Immature natural killer cell (primary cell): ENCODE measurements around the gene RPL18. TPM values are rescaled to one million over a fixed set of nuclear protein-coding genes. Genes with fewer than 3 reads are reported as not detected.

Experiments used
- DNase-seq, 3 donors: peaks; one replicate each; pipeline ENCODE4 v3.0.0; 2022; ENCODE audit warnings: mixed read lengths in 1 of 3
- H3K27ac Mint-ChIP-seq, 6 donors: one replicate each; pipeline ENCODE4 v1.8.0; 2020; ENCODE audit warnings: mixed read lengths in 6 of 6, mild to moderate bottlenecking in 5 of 6, inconsistent platforms in 4 of 6, moderate library complexity in 3 of 6
- H3K27me3 Mint-ChIP-seq, 3 donors: one replicate each; pipeline ENCODE4 v1.8.0; 2020 to 2021; ENCODE audit warnings: low read depth in 3 of 3, mild to moderate bottlenecking in 3 of 3, mixed read lengths in 3 of 3, moderate library complexity in 3 of 3, inconsistent platforms in 1 of 3
- H3K36me3 Mint-ChIP-seq, 3 donors: one replicate each; pipeline ENCODE4 v1.8.0; 2020; ENCODE audit warnings: mixed read lengths in 3 of 3, inconsistent platforms in 2 of 3, mild to moderate bottlenecking in 2 of 3
- H3K4me1 Mint-ChIP-seq, 2 donors: one replicate each; pipeline ENCODE4 v1.8.0; 2020; ENCODE audit warnings: inconsistent platforms in 2 of 2, mild to moderate bottlenecking in 2 of 2, mixed read lengths in 2 of 2, moderate library complexity in 1 of 2
- H3K4me3 Mint-ChIP-seq, 5 donors: one replicate each; pipeline ENCODE4 v1.8.0; 2020; ENCODE audit warnings: mild to moderate bottlenecking in 5 of 5, mixed read lengths in 5 of 5, inconsistent platforms in 3 of 5, moderate library complexity in 3 of 5
- H3K9me3 Mint-ChIP-seq, 6 donors: one replicate each; pipeline ENCODE4 v1.8.0; 2020; ENCODE audit warnings: mild to moderate bottlenecking in 6 of 6, mixed read lengths in 6 of 6, inconsistent platforms in 4 of 6, moderate library complexity in 3 of 6
- polyA plus RNA-seq, 3 donors: library from polyadenylated mRNA; unstranded; fragments of 300-500 nt; fragmentation: Illumina TruSeq; gene quantifications; one replicate each; pipeline ENCODE4 v1.2.3, GENCODE V29; 2021

The RPL18 gene
- polyA plus RNA-seq, 3 donors from 2014 or later, result 938 to 1,525 (median 950) TPM

- DNase-seq, result no peak
- Mint-ChIP-seq H3K9me3 (no peaks in the 10 kb centered on the region), H3K36me3 (peaks cover 4 to 13% (median 5%) of the 10 kb centered on the region in 3 donors), H3K27ac (no peak overlapping the region), H3K4me1 (peaks cover 9 to 14% of the 10 kb centered on the region in 2 donors), H3K4me3 (no peak overlapping the region), H3K27me3 (peaks cover 0 to 7% (median 5%) of the 10 kb centered on the region in 3 donors)
These were observed 7.1 kb downstream of the RPL18 start for GRCh38 chr19:48611872-48612271.

GRCh38 chr19:48609571-48610108, 9.3 kb downstream of the RPL18 start:
- H3K27me3 Mint-ChIP-seq, result peaks cover 0 to 4% (median 3%) of the 10 kb centered on the region in 3 donors
- H3K36me3 Mint-ChIP-seq, result peaks cover 0 to 5% (median 0%) of the 10 kb centered on the region in 3 donors
- H3K4me3 Mint-ChIP-seq, result no peak overlapping the region
- DNase-seq, result no peak
- no peak overlapping the region for H3K27ac Mint-ChIP-seq
- no peaks in the 10 kb centered on the region for H3K9me3 Mint-ChIP-seq
- H3K4me1 Mint-ChIP-seq, result peaks cover 0 to 6% of the 10 kb centered on the region in 2 donors

GRCh38 chr19:48608798-48609263, 10.1 kb downstream of the RPL18 start:
- peaks cover 0 to 3% (median 1%) of the 10 kb centered on the region in 3 donors for H3K27me3 Mint-ChIP-seq
- DNase-seq, result peak in 1 of 3 donors; percentile 38
- H3K4me3 Mint-ChIP-seq, result peak overlapping the region in 1 of 5 donors; percentile 29
- H3K27ac Mint-ChIP-seq, result no peak overlapping the region
- peaks cover 0 to 6% of the 10 kb centered on the region in 2 donors for H3K4me1 Mint-ChIP-seq
- no peaks in the 10 kb centered on the region for H3K9me3 Mint-ChIP-seq
- H3K36me3 Mint-ChIP-seq, result peaks cover 0 to 3% (median 0%) of the 10 kb centered on the region in 3 donors

GRCh38 chr19:48607359-48607755, 11.6 kb downstream of the RPL18 start:
- Mint-ChIP-seq H3K27ac (no peak overlapping the region), H3K4me1 (peaks cover 0 to 5% of the 10 kb centered on the region in 2 donors), H3K9me3 (no peaks in the 10 kb centered on the region), H3K36me3 (no peaks in the 10 kb centered on the region), H3K27me3 (peaks cover 0 to 1% (median 0%) of the 10 kb centered on the region in 3 donors), H3K4me3 (no peak overlapping the region)
- DNase-seq, result no peak

GRCh38 chr19:48606463-48607358, 12.3 kb downstream of the RPL18 start, which contains the start of gene SPACA4:
SPACA4 (plus strand) TSS chr19:48606742; CDS start chr19:48606979, 237 bp downstream.
- no peaks in the 10 kb centered on the region for H3K36me3 Mint-ChIP-seq
- no peaks in the 10 kb centered on the region for H3K9me3 Mint-ChIP-seq
- peaks cover 0 to 5% of the 10 kb centered on the region in 2 donors for H3K4me1 Mint-ChIP-seq
- no peak within 1 kb of the TSS for H3K4me3 Mint-ChIP-seq
- DNase-seq, result no peak
- peaks cover 0 to 1% (median 0%) of the 10 kb centered on the region in 3 donors for H3K27me3 Mint-ChIP-seq
- no peak within 1 kb of the TSS for H3K27ac Mint-ChIP-seq

- H3K27ac Mint-ChIP-seq, result no peak overlapping the region
- no peak overlapping the region for H3K4me3 Mint-ChIP-seq
- H3K4me1 Mint-ChIP-seq, result peaks cover 0 to 4% of the 10 kb centered on the region in 2 donors
- no peaks in the 10 kb centered on the region for H3K9me3 Mint-ChIP-seq
- no peak for DNase-seq
- peaks cover 0 to 3% (median 0%) of the 10 kb centered on the region in 3 donors for H3K27me3 Mint-ChIP-seq
- H3K36me3 Mint-ChIP-seq, result no peaks in the 10 kb centered on the region
These were observed 15.1 kb downstream of the RPL18 start for GRCh38 chr19:48603850-48604249.

- Mint-ChIP-seq H3K4me3 (no peak overlapping the region), H3K4me1 (no peaks in the 10 kb centered on the region), H3K27ac (no peak overlapping the region), H3K27me3 (peaks cover 0 to 3% (median 0%) of the 10 kb centered on the region in 3 donors), H3K36me3 (no peaks in the 10 kb centered on the region), H3K9me3 (no peaks in the 10 kb centered on the region)
- DNase-seq, result no peak
These were observed 15.5 kb downstream of the RPL18 start for GRCh38 chr19:48603449-48603848.

GRCh38 chr19:48603001-48603400, 16.0 kb downstream of the RPL18 start:
- no peak overlapping the region for H3K4me3 Mint-ChIP-seq

GRCh38 chr19:48600679-48601417, 18.1 kb downstream of the RPL18 start:
- no peaks in the 10 kb centered on the region for H3K36me3 Mint-ChIP-seq
- no peak overlapping the region for H3K27ac Mint-ChIP-seq
- H3K4me3 Mint-ChIP-seq, result no peak overlapping the region
- H3K4me1 Mint-ChIP-seq, result no peaks in the 10 kb centered on the region
- peaks cover 0 to 3% (median 0%) of the 10 kb centered on the region in 3 donors for H3K27me3 Mint-ChIP-seq
- H3K9me3 Mint-ChIP-seq, result no peaks in the 10 kb centered on the region
- no peak for DNase-seq

More at GRCh38 chr19:48603001-48603400, 16.0 kb downstream of the RPL18 start:
- H3K27ac Mint-ChIP-seq, result no peak overlapping the region
- no peaks in the 10 kb centered on the region for H3K36me3 Mint-ChIP-seq
- no peak for DNase-seq
- H3K4me1 Mint-ChIP-seq, result no peaks in the 10 kb centered on the region
- H3K27me3 Mint-ChIP-seq, result peaks cover 0 to 3% (median 0%) of the 10 kb centered on the region in 3 donors
- H3K9me3 Mint-ChIP-seq, result no peaks in the 10 kb centered on the region

GRCh38 chr19:48598996-48599700, 19.8 kb downstream of the RPL18 start:
- no peak overlapping the region for H3K27ac Mint-ChIP-seq
- H3K36me3 Mint-ChIP-seq, result no peaks in the 10 kb centered on the region
- DNase-seq, result no peak
- H3K27me3 Mint-ChIP-seq, result peaks cover 0 to 3% (median 0%) of the 10 kb centered on the region in 3 donors
- no peak overlapping the region for H3K4me3 Mint-ChIP-seq
- no peaks in the 10 kb centered on the region for H3K9me3 Mint-ChIP-seq
- no peaks in the 10 kb centered on the region for H3K4me1 Mint-ChIP-seq

- H3K4me3 Mint-ChIP-seq, result peak overlapping the region in 1 of 5 donors; percentile 55
- DNase-seq, result peak in 1 of 3 donors; percentile 39
- no peaks in the 10 kb centered on the region for H3K4me1 Mint-ChIP-seq
- no peaks in the 10 kb centered on the region for H3K9me3 Mint-ChIP-seq
- H3K36me3 Mint-ChIP-seq, result no peaks in the 10 kb centered on the region
- H3K27me3 Mint-ChIP-seq, result peaks cover 0 to 3% (median 0%) of the 10 kb centered on the region in 3 donors
- H3K27ac Mint-ChIP-seq, result peak overlapping the region in 2 of 6 donors; percentile 30 to 39
These were observed 22.1 kb downstream of the RPL18 start for GRCh38 chr19:48596679-48597465.

- Mint-ChIP-seq H3K9me3 (no peaks in the 10 kb centered on the region), H3K27ac (no peak overlapping the region), H3K36me3 (no peaks in the 10 kb centered on the region), H3K4me3 (no peak overlapping the region), H3K4me1 (no peaks in the 10 kb centered on the region), H3K27me3 (peaks cover 0 to 3% (median under 1%) of the 10 kb centered on the region in 3 donors)
- DNase-seq, result no peak
These were observed 22.7 kb downstream of the RPL18 start for GRCh38 chr19:48596237-48596636.
